DMS79 (cell line): ENCODE results near the gene EZH1.
"Not testable (repeated sequence)": the region's sequence is repeated elsewhere in the genome, so short reads cannot be mapped to it uniquely, and the experiment has no call there.

ENCODE experiments used
- DNase-seq: peaks from one replicate; lab custom pipeline; 2025; lab: John Stamatoyannopoulos, UW

The EZH1 gene

GRCh38 chr17:42669977-42670788, 74.7 kb downstream of the EZH1 start:
- no peak for DNase-seq

GRCh38 chr17:42669705-42669976, 75.2 kb downstream of the EZH1 start:
- no peak for DNase-seq

- no peak for DNase-seq
Observed at GRCh38 chr17:42667088-42667951, 77.5 kb downstream of the EZH1 start.

GRCh38 chr17:42666126-42666525, 78.7 kb downstream of the EZH1 start:
- DNase-seq: not testable (repeated sequence)

GRCh38 chr17:42665581-42666001, 79.2 kb downstream of the EZH1 start:
- DNase-seq: no peak

- no peak for DNase-seq
Observed at GRCh38 chr17:42660692-42661345, 84.0 kb downstream of the EZH1 start.

GRCh38 chr17:42659932-42660274, 84.9 kb downstream of the EZH1 start:
- not testable (repeated sequence) for DNase-seq

GRCh38 chr17:42659079-42659931, 85.5 kb downstream of the EZH1 start, which contains the start of gene TUBG2:
TUBG2 (plus strand) TSS chr17:42659284; CDS start chr17:42659504, 220 bp downstream.
- DNase-seq: peak; percentile 94

- DNase-seq: no peak
Observed at GRCh38 chr17:42657824-42658588, 86.8 kb downstream of the EZH1 start.

GRCh38 chr17:42655528-42655927, 89.3 kb downstream of the EZH1 start:
- no peak for DNase-seq

- DNase-seq: no peak
Observed at GRCh38 chr17:42653179-42654124, 91.4 kb downstream of the EZH1 start.

- DNase-seq: no peak
Observed at GRCh38 chr17:42651392-42651791, 93.4 kb downstream of the EZH1 start.
